H1 (cell line): ENCODE results near the gene ZSWIM6. TPM values are rescaled to one million over a fixed set of nuclear protein-coding genes. Genes with fewer than 3 reads are reported as not detected.
A peak's percentile ranks its signal among the peaks of the same experiment; 100 is the strongest.

ENCODE experiments used
- CTCF ChIA-PET: fragments of 300-600 bp; sonication (Branson Sonifier 250); formaldehyde crosslinking; loops from one replicate; lab custom pipeline; 2021; ENCODE audit not compliant: partially characterized antibody; lab: Charles Lee
- POLR2A ChIA-PET: fragments of 300-600 bp; sonication (Branson Sonifier 250); formaldehyde crosslinking; loops from one replicate; lab custom pipeline; 2021; ENCODE audit warnings: inconsistent platforms; ENCODE audit not compliant: partially characterized antibody; lab: Charles Lee
- DNase-seq, 2 experiments: peaks; one replicate each; pipeline versions ENCODE4 v3.0.0 to v3.0.0-alpha.2; 2010 to 2022; ENCODE audit warnings: low spot score in 2 of 2, low read depth in 1 of 2, mixed read lengths in 1 of 2
- FAIRE-seq: peaks from 2 replicates; lab custom pipeline; 2011; peaks lifted over from hg19 to GRCh38; lab: Jason Lieb, UNC
- H2AFZ ChIP-seq: 2 replicates; pipeline ENCODE4 v1.8.1; 2012; ENCODE audit warnings: low read length, inconsistent platforms
- H2AK5ac ChIP-seq: 2 replicates; pipeline ENCODE4 v1.6.1; 2013; ENCODE audit warnings: low read depth, low read length
- H2BK120ac ChIP-seq: replicated peaks from 2 replicates; pipeline ENCODE3; 2013; ENCODE audit warnings: low read depth, low read length, inconsistent platforms
- H2BK12ac ChIP-seq: 2 replicates; pipeline ENCODE4 v1.6.1; 2013; ENCODE audit warnings: low read depth, low read length
- H2BK15ac ChIP-seq: 2 replicates; pipeline ENCODE4 v1.6.1; 2013; ENCODE audit warnings: low read length
- H2BK20ac ChIP-seq: 2 replicates; pipeline ENCODE4 v1.6.1; 2013; ENCODE audit warnings: low read length
- H2BK5ac ChIP-seq: 2 replicates; pipeline ENCODE4 v1.6.1; 2013; ENCODE audit warnings: low read depth, low read length
- H3K14ac ChIP-seq: 2 replicates; pipeline ENCODE4 v1.6.1; 2013; ENCODE audit warnings: inconsistent platforms; ENCODE audit not compliant: insufficient read length
- H3K18ac ChIP-seq: 2 replicates; pipeline ENCODE4 v1.6.1; 2013; ENCODE audit warnings: low read length; ENCODE audit errors: extremely low read depth
- H3K23ac ChIP-seq: 2 replicates; pipeline ENCODE4 v1.6.1; 2013; ENCODE audit warnings: inconsistent platforms; ENCODE audit not compliant: insufficient read length
- H3K23me2 ChIP-seq: 2 replicates; pipeline ENCODE4 v1.6.1; 2013; ENCODE audit warnings: low read depth, low read length
- H3K27ac ChIP-seq: 2 replicates; pipeline ENCODE4 v1.6.1; 2011; ENCODE audit warnings: low read depth, low read length, inconsistent platforms
- H3K27me3 ChIP-seq, 4 experiments: replicated peaks in 1 of 4; 1 replicate in 1 of 4; 2 replicates in 3 of 4; pipeline versions ENCODE4 v1.6.1 to v1.8.1; 2011 to 2013; ENCODE audit warnings: low read length in 3 of 4, mild to moderate bottlenecking in 3 of 4, inconsistent platforms in 2 of 4, mixed read lengths in 2 of 4, moderate library complexity in 1 of 4; ENCODE audit not compliant: control insufficient read depth in 3 of 4, insufficient read depth in 3 of 4; ENCODE audit errors: extremely low read depth in 1 of 4
- H3K36me3 ChIP-seq, 4 experiments: 2 replicates each; pipeline versions ENCODE4 v1.6.1 to v1.8.1; 2011 to 2013; ENCODE audit warnings: mild to moderate bottlenecking in 4 of 4, low read length in 3 of 4, moderate library complexity in 2 of 4, control low read depth in 1 of 4, inconsistent platforms in 1 of 4; ENCODE audit not compliant: insufficient read depth in 4 of 4, control insufficient read depth in 2 of 4
- H3K4ac ChIP-seq: replicated peaks from 2 replicates; pipeline ENCODE3; 2013; ENCODE audit warnings: low read length, low read depth, mixed read lengths, inconsistent platforms; ENCODE audit not compliant: insufficient read length
- H3K4me1 ChIP-seq, 4 experiments: replicated peaks in 1 of 4; 1 replicate in 1 of 4; 2 replicates in 3 of 4; pipeline versions ENCODE4 v1.6.1 to v1.8.1; 2011 to 2013; ENCODE audit warnings: low read length in 3 of 4, inconsistent platforms in 2 of 4, mixed read lengths in 1 of 4; ENCODE audit not compliant: insufficient read depth in 4 of 4, control insufficient read depth in 3 of 4
- H3K4me2 ChIP-seq, 2 experiments: 2 replicates each; pipeline versions ENCODE4 v1.6.1 to v1.8.1; 2011 to 2013; ENCODE audit warnings: low read depth in 2 of 2, low read length in 2 of 2, control low read depth in 1 of 2, inconsistent platforms in 1 of 2, mild to moderate bottlenecking in 1 of 2; ENCODE audit not compliant: insufficient read depth in 1 of 2
- H3K4me3 ChIP-seq, 4 experiments: fragments of 200-600, 300-600 bp in 1 of 4; sonication (generic), shearing (Covaris generic), sonication (Bioruptor Twin) in 1 of 4; 2 replicates each; pipeline versions ENCODE4 v1.5.1 to v1.8.1; 2011 to 2016; ENCODE audit warnings: low read length in 4 of 4, low read depth in 3 of 4, control low read depth in 2 of 4, inconsistent platforms in 2 of 4, mild to moderate bottlenecking in 2 of 4, mixed read lengths in 1 of 4, moderate library complexity in 1 of 4; ENCODE audit not compliant: insufficient read depth in 2 of 4; ENCODE audit errors: extremely low read depth in 1 of 4
- H3K56ac ChIP-seq: replicated peaks from 2 replicates; pipeline ENCODE3; 2013; ENCODE audit warnings: low read depth, mild to moderate bottlenecking, mixed read lengths, low read length, inconsistent platforms; ENCODE audit not compliant: insufficient read length
- H3K79me1 ChIP-seq: 2 replicates; pipeline ENCODE4 v1.6.1; 2013; ENCODE audit warnings: low read depth, low read length, control low read depth
- H3K79me2 ChIP-seq, 2 experiments: 2 replicates each; pipeline versions ENCODE4 v1.6.1 to v1.8.1; 2012 to 2013; ENCODE audit warnings: low read length in 2 of 2, mild to moderate bottlenecking in 2 of 2, inconsistent platforms in 1 of 2; ENCODE audit not compliant: insufficient read depth in 2 of 2, control insufficient read depth in 1 of 2
- H3K9ac ChIP-seq, 4 experiments: replicated peaks in 1 of 4; 1 replicate in 1 of 4; 2 replicates in 3 of 4; pipeline versions ENCODE4 v1.6.1 to v1.8.1; 2011 to 2013; ENCODE audit warnings: low read depth in 3 of 4, low read length in 3 of 4, control low read depth in 2 of 4, mild to moderate bottlenecking in 2 of 4, moderate library complexity in 2 of 4, inconsistent platforms in 1 of 4; ENCODE audit errors: extremely low read depth in 1 of 4
- H3K9me3 ChIP-seq, 2 experiments: 2 replicates each; pipeline versions ENCODE4 v1.6.1 to v1.8.1; 2012 to 2013; ENCODE audit warnings: mild to moderate bottlenecking in 2 of 2, moderate library complexity in 2 of 2, control low read depth in 1 of 2, inconsistent platforms in 1 of 2, low read depth in 1 of 2, low read length in 1 of 2, mixed read lengths in 1 of 2; ENCODE audit not compliant: insufficient read depth in 2 of 2
- H4K20me1 ChIP-seq, 2 experiments: replicated peaks in 1 of 2; 2 replicates each; pipeline versions ENCODE3 to v1.8.1; 2011 to 2013; ENCODE audit warnings: inconsistent platforms in 2 of 2, low read length in 2 of 2, mild to moderate bottlenecking in 1 of 2; ENCODE audit not compliant: insufficient read depth in 2 of 2, control insufficient read depth in 1 of 2
- H4K5ac ChIP-seq: 2 replicates; pipeline ENCODE4 v1.6.1; 2013; ENCODE audit warnings: low read length, low read depth, mixed read lengths, inconsistent platforms; ENCODE audit not compliant: insufficient read length
- H4K8ac ChIP-seq: 2 replicates; pipeline ENCODE4 v1.8.0; 2013; ENCODE audit warnings: mild to moderate bottlenecking, moderate library complexity, low read length, inconsistent platforms; ENCODE audit not compliant: insufficient read depth; ENCODE audit errors: extremely low read depth
- H4K91ac ChIP-seq: replicated peaks from 2 replicates; pipeline ENCODE3; 2013; ENCODE audit warnings: low read length, mixed read lengths, inconsistent platforms; ENCODE audit not compliant: insufficient read length
- CEBPB ChIP-seq: IDR thresholded peaks from 2 replicates; pipeline ENCODE4 v1.6.1; 2012; ENCODE audit warnings: low read depth, low read length
- CHD2 ChIP-seq: IDR thresholded peaks from 2 replicates; pipeline ENCODE4 v1.6.1; 2012; ENCODE audit warnings: low read length, improper control_type of control experiment
- POU5F1 ChIP-seq: IDR thresholded peaks from 2 replicates; pipeline ENCODE4 v1.6.1; 2011; ENCODE audit warnings: low read depth, mild to moderate bottlenecking, low read length, moderate library complexity
- WGBS, 2 experiments: shearing (Covaris generic) in 1 of 2; methylation state at CpG; one replicate each; pipeline versions ENCODE4 v1.1.6 to v1.1.7; 2013 to 2015; ENCODE audit warnings: low lambda C conversion rate in 2 of 2, mixed read lengths in 2 of 2, inconsistent platforms in 1 of 2, low coverage in 1 of 2, missing lambda C conversion rate in 1 of 2; ENCODE audit not compliant: insufficient replicate concordance in 2 of 2, insufficient coverage in 1 of 2, insufficient read length in 1 of 2; ENCODE audit errors: extremely low coverage in 1 of 2, missing lambda C conversion rate in 1 of 2; 5-methylcytosine and 5-hydroxymethylcytosine counted together
- polyA plus RNA-seq, 7 experiments: library from polyadenylated mRNA; depleted of rRNA in 3 of 7; stranded (reverse) in 5 of 7; unstranded in 2 of 7; fragments of >200 nt in 5 of 7; fragments of 200-250 nt in 2 of 7; gene quantifications; 1 replicate in 5 of 7; 2 replicates in 1 of 7; 4 replicates in 1 of 7; pipeline versions ENCODE4 v1.2.1 to v1.2.3, GENCODE V29; 2011 to 2013; ENCODE audit warnings: missing spikeins in 2 of 7, mixed read lengths in 2 of 7
- total RNA-seq: library from RNA; stranded (reverse); fragmentation: NEBNext Ultra II Directional; extraction: Animal tissue kit (Norgen Biotek cat#: 25700); gene quantifications from 2 replicates; pipeline ENCODE4 v1.2.1, GENCODE V29; 2021

Gene ZSWIM6
- total and polyA plus RNA-seq, 2 of the 8 experiments (the other 6 are each of a cell fraction or from before 2014, with no cell fraction given) = 7.9 to 12.4 TPM

GRCh38 chr5:61572959-61573358 is 240.9 kb downstream of the ZSWIM6 start:
- Histone ChIP-seq H3K4me3 (no peak overlapping the region), H2BK15ac (no peak overlapping the region), H3K4ac (no peak overlapping the region), H3K4me1 (no peaks in the 10 kb centered on the region), H4K5ac (no peak overlapping the region), H4K91ac (no peak overlapping the region)
- WGBS, 2 experiments = 78% methylated on average over 4 of the region's 5 CpGs; no CpG with 5 or more reads in 1 of the 2 experiments
- TF ChIP-seq CHD2 (no peak), POU5F1 (no peak), CEBPB (no peak)
- TF ChIP-seq, all 59 proteins: peak for 0
- Histone ChIP-seq H3K36me3 (no peaks in the 10 kb centered on the region), H3K56ac (no peak overlapping the region), H3K18ac (no peak overlapping the region), H2BK20ac (no peak overlapping the region), H3K27ac (no peak overlapping the region), H3K14ac (no peak overlapping the region), H3K4me2 (no peak overlapping the region), H2BK12ac (no peak overlapping the region), H3K23me2 (no peaks in the 10 kb centered on the region), H4K20me1 (no peaks in the 10 kb centered on the region), H3K23ac (no peak overlapping the region), H3K9me3 (no peaks in the 10 kb centered on the region), H2BK120ac (no peak overlapping the region), H3K27me3 (no peaks in the 10 kb centered on the region), H3K79me1 (no peaks in the 10 kb centered on the region), H3K79me2 (no peaks in the 10 kb centered on the region), H2AK5ac (no peak overlapping the region), H3K9ac (no peak overlapping the region), H2AFZ (no peak overlapping the region), H2BK5ac (no peak overlapping the region), H4K8ac (peak overlapping the region; percentile 45; the same call in 1 of the 2 replicates)
- ChIA-PET POLR2A (no interaction called here), CTCF (interaction anchor here (0.7 to 1.8 kb wide), 4 partner anchors 13 to 261 kb away, joined by 3 to 6 read pairs (median 3); no protein-coding TSS in a partner anchor)
- DNase-seq = no peak
- FAIRE-seq = no peak
